ENCODE measurements around the gene NQO2.
"Not testable (repeated sequence)": the region's sequence is repeated elsewhere in the genome, so short reads cannot be mapped to it uniquely, and the experiment has no call there.

Gene NQO2

DNA sequence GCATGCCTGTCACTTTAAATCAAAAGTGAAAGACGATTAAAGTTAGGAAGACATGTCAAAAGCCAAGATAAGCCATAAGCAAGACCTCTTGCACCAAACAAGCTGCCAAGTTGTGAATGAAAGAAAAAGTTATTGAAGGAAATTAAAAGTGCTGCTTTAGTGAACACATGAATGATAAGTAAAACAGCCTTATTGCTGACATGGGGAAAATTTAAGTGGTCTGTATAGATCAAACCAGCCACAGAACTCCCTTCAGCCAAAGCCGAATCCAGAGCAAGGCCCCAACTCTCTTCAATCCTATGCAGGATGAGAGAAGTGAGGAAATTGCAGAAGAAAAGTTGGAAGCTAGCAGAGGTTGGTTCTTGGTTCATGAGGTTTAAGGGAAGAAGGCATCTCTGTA, 59.3 kb downstream of the NQO2 start:
- TF ChIP-seq, protein P1, sequence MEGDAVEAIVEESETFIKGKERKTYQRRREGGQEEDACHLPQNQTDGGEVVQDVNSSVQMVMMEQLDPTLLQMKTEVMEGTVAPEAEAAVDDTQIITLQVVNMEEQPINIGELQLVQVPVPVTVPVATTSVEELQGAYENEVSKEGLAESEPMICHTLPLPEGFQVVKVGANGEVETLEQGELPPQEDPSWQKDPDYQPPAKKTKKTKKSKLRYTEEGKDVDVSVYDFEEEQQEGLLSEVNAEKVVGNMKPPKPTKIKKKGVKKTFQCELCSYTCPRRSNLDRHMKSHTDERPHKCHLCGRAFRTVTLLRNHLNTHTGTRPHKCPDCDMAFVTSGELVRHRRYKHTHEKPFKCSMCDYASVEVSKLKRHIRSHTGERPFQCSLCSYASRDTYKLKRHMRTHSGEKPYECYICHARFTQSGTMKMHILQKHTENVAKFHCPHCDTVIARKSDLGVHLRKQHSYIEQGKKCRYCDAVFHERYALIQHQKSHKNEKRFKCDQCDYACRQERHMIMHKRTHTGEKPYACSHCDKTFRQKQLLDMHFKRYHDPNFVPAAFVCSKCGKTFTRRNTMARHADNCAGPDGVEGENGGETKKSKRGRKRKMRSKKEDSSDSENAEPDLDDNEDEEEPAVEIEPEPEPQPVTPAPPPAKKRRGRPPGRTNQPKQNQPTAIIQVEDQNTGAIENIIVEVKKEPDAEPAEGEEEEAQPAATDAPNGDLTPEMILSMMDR (IDR thresholded peaks at IDR 0.05; ENCODE audit: control insufficient read depth, insufficient read depth, low read depth, low read length, missing control alignments), result no peak
- no peak for DNase-seq (ENCODE audit: low read depth)
- H3K4me3 ChIP-seq (ENCODE audit: control insufficient read depth, low read depth, low read length), result no peak overlapping the region

DNA sequence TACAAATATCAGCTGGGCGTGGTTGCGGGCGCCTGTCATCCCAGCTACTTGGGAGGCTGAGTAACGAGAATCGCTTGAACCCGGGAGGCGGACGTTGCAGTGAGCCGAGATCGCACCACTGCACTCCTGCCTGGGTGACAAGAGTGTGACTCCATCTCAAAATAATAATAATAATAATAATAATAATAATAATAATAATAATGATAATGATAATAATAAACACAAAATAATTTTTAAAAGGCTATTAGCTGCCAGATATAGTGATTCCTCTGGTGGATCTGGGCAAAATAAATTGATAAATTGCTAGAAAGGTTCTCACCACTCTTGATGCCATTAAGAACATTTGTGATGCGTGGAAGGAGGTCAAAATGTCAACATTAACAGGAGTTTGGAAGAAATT, 60.4 kb downstream of the NQO2 start:
- not testable (repeated sequence) for DNase-seq (ENCODE audit: low read depth); H3K4me3 ChIP-seq (ENCODE audit: control insufficient read depth, low read depth, low read length)

DNA sequence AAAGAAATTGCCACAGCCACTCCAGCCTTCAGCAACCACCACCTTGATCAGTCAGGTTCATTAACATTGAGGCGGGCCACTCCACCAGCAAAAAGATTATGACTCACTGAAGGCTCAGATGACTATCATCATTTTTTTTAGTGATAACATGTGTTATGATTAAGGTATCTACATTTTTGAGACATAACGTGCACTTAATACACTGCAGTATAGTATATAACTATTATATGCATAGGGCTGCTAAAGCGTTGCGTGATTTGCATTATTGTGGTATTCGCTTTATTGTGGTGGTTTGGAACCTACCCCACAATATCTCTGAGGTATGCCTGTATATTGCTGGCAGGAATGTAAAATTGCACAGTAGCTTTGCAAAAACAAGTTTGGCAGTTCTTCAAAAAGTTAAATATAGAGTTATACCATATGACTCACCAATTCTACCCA, 61.8 kb downstream of the NQO2 start:
- no peak for DNase-seq (ENCODE audit: low read depth)
- TF ChIP-seq, protein P1 (IDR thresholded peaks at IDR 0.05; ENCODE audit: control insufficient read depth, insufficient read depth, low read depth, low read length, missing control alignments), result peak; percentile 25
- no peak overlapping the region for H3K4me3 ChIP-seq (ENCODE audit: control insufficient read depth, low read depth, low read length)

DNA sequence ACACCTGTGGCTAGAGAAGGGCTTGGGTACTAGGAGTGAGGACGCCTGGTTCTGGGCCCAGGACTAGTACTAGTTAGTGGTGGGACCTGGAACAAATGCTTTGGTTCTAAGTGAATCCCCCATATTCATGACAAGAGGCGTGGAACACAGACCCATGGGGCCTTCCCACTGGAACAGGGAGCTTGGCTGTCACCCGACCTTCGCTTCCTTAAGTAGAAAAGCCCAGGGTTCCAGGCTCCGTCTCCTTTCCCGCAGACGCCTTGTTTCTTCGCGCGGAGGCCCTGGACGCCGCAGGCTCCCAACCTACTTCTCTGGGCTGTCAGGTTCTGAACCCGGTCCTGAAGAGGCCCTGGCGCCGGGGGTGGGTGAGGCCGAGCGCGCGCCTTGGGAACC, 63.6 kb downstream of the NQO2 start:
- not testable (repeated sequence) for DNase-seq (ENCODE audit: low read depth)
- peak overlapping the region; percentile 25 for H3K4me3 ChIP-seq (ENCODE audit: control insufficient read depth, low read depth, low read length)

DNA sequence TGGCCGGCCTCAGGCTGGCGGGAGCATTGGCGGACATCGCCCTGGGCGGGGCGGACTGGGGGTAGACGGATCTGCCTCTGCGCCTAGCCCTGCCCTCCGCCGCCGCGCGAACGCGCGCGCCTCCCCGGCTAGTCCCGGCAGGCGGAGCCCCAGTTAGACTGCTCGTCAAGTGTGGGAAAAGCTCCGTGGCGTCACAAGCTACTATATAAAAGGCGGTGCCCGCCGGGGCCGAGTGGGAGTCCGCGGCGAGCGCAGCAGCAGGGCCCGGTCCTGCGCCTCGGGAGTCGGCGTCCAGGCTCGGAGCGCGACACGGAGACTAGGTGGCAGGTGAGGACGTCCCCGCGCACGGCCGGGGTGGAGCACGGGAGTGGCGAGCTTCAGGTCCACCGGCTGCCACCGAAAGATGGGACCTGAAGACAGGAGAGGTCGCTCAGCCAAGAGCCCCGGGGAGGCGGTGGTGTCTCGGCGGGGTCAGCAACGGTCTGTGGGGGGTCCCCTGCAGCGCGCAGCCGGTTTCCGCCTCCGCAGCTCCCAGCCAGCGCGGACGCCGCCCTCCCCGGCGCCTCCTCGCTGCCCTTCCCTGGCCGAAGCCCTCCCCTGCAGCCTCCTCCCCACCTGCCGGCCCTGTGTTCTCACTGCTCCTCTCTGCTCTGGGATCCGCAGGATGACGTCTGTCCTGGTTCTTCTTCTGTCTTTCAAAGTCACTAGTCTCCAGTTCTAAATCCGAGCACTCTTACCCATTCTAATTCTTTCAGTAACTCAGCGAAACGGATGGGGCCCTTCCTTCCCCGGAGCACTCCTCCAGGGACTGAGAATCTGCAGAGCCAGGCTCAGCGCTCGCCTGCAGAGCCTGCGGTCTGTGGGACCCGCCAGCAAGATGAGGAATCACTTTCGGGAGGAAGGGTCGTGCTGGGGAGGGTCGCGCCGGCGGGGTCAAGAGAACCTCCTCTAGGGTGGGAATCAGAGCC, 64.3 kb downstream of the NQO2 start:
- peak overlapping the region; percentile 71 for H3K4me3 ChIP-seq (ENCODE audit: control insufficient read depth, low read depth, low read length)
- DNase-seq (ENCODE audit: low read depth), result no peak
- TF ChIP-seq, protein P1 (IDR thresholded peaks at IDR 0.05; ENCODE audit: control insufficient read depth, insufficient read depth, low read depth, low read length, missing control alignments), result no peak

DNA sequence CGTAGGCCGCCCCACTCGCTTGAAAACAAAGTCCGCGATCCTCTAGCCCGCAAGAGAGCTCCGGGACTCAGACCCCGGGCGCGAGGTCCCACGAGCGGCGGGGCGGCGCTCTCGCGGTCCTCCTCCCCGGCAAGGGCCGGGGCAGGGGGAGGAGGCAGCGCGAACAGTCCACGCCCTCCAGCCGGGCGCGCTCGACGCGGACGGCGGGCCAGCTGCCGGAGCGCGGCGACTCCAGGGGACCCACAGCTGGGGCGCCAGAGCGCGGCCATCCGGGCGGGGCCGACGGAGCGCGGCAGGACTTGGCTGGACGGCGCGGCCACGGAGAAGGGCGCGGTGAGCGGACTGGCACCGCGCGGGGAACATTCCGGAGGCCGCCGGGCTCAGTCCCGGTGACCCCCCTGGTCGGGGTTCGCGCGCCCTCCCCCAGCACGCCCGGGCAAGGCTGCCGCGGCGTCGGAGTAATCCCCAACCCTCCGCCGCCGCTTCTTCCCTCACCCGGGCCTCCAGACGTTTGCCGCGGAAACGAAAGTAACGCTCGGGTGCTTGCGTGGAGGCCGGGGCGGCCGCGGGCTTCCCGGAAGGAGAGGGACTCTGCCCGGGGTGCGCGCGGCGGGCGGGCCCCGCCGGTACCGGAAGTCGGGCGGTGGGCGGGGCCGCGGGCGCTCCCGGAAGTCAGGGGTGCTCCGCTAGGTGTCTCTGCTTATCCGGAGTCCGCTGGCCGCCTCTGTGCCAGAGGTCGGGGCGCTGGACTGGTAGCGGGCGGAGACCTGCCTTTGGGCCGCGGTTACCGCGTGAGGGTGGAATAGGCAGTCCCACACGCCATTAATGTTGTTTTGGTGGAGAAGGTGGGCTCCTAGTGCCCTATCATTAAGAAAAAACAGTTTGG, 68.9 kb downstream of the NQO2 start, which contains the start of gene RIPK1:
Gene RIPK1, plus strand, starts transcription at position 166 of the 886 bp plus-strand sequence. CDS start 8,330 bp downstream, outside the sequence.
- no peak for DNase-seq (ENCODE audit: low read depth)
- TF ChIP-seq, protein P1 (IDR thresholded peaks at IDR 0.05; ENCODE audit: control insufficient read depth, insufficient read depth, low read depth, low read length, missing control alignments), result peak; percentile 18
- peak within 1 kb of the TSS; percentile 67 for H3K4me3 ChIP-seq (ENCODE audit: control insufficient read depth, low read depth, low read length)
